HG03159 (cell line): ENCODE results near the gene LMO1.

Experiments used
- ATAC-seq: cut with Tn5 transposase; IDR thresholded peaks from one replicate; pipeline ENCODE4 v1.9.1; 2021; ENCODE audit warnings: mild to moderate bottlenecking, moderate library complexity; ENCODE audit not compliant: unreplicated experiment

LMO1 gene

DNA sequence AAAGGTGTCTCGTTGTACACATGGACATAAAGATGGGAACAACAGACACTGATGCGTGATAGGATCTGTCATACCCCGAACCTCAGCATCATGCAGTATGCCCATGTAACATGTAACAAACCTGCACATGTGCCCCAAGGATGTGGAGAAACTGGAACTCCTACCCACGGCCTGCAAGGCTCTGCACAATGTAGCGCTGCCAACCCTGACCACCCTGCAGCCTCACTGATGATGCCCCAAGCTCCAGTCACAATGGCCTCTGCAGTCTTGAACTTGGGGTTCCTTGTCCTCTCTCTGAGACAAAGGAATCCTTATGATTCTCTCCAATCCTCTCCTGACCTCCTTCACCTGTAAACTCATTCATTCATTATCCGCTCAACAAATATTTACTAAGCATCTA, 14.2 kb downstream of the LMO1 start:
- no peak for ATAC-seq

GRCh38 chr11:8248786-8249185, 14.9 kb downstream of the LMO1 start:
- ATAC-seq = no peak

DNA sequence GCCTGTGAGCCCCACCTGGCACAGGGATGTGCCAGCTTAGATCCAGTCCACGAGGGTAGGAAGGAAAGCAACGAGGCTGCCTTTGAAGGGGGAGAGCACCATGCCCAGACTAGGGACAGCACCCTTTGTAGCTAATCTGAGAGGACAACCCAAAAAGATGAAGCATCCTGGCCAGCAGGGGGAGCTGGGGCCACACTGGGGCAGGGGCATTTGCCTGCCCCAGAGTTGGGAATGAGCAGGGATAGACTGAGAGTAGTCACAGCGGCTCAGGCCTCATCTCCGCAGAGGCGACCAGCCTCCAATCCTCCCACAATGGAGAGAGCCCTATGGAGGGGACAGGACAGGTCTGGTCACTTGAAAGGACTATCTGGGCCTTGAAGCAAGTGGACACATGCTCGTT, 16.4 kb downstream of the LMO1 start:
- ATAC-seq = no peak

- no peak for ATAC-seq
Observed at GRCh38 chr11:8243458-8243857, 20.2 kb downstream of the LMO1 start.

GRCh38 chr11:8242499-8243280, 21.0 kb downstream of the LMO1 start:
- ATAC-seq = no peak

- no peak for ATAC-seq
Observed at GRCh38 chr11:8242118-8242475, 21.6 kb downstream of the LMO1 start.

GRCh38 chr11:8241373-8242117, 22.1 kb downstream of the LMO1 start:
- ATAC-seq = no peak

- ATAC-seq = no peak
Observed at GRCh38 chr11:8239536-8240228, 24.0 kb downstream of the LMO1 start.

GRCh38 chr11:8239040-8239439, 24.6 kb downstream of the LMO1 start:
- ATAC-seq = no peak

DNA sequence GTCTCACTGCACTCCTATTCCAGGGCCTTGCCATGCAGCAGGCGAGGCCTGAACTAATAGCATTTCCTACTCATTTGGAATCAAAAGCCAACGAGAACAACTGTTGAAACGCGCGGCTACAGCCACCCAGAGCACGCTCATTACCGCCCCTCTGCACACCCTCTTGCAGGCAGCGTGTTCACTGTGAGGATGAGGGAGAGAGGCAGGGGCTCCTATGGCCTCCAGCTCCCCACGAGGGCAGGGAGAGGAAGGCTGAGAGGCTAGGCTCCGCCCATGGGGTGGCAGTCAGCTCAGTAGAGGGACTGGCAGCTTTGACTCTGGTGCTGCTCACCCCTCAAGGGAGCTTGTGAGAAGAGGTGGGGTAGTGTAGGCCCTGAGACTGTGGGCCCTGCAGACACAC, 26.2 kb downstream of the LMO1 start:
- no peak for ATAC-seq

GRCh38 chr11:8235925-8236324, 27.8 kb downstream of the LMO1 start:
- no peak for ATAC-seq

- ATAC-seq = no peak
Observed at GRCh38 chr11:8234910-8235309, 28.8 kb downstream of the LMO1 start.

GRCh38 chr11:8234425-8234821, 29.3 kb downstream of the LMO1 start:
- no peak for ATAC-seq

GRCh38 chr11:8233691-8234424, 29.8 kb downstream of the LMO1 start:
- no peak for ATAC-seq

GRCh38 chr11:8232849-8233606, 30.6 kb downstream of the LMO1 start:
- no peak for ATAC-seq

- no peak for ATAC-seq
Observed at GRCh38 chr11:8232414-8232813, 31.3 kb downstream of the LMO1 start.

DNA sequence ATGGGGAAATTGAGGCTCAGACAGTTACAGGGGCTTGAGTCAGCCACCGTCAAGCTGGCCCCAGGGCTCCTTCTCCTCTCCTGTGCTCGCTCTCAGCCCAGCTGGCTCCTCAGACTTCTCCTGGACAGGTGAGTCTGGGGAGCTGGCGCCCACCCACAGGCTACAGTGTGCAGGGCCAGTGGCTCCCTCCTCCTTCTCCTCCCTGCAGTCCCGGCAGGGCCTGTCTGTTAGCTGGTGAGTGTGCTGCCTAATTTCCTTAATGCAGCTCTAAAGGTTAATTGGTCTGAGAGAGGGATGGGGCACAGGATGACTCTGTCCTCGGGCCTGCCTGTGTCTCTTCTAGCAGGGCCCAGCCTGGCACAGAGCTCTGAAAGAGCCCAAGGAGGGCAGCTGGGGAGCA, 31.7 kb downstream of the LMO1 start:
- no peak for ATAC-seq

DNA sequence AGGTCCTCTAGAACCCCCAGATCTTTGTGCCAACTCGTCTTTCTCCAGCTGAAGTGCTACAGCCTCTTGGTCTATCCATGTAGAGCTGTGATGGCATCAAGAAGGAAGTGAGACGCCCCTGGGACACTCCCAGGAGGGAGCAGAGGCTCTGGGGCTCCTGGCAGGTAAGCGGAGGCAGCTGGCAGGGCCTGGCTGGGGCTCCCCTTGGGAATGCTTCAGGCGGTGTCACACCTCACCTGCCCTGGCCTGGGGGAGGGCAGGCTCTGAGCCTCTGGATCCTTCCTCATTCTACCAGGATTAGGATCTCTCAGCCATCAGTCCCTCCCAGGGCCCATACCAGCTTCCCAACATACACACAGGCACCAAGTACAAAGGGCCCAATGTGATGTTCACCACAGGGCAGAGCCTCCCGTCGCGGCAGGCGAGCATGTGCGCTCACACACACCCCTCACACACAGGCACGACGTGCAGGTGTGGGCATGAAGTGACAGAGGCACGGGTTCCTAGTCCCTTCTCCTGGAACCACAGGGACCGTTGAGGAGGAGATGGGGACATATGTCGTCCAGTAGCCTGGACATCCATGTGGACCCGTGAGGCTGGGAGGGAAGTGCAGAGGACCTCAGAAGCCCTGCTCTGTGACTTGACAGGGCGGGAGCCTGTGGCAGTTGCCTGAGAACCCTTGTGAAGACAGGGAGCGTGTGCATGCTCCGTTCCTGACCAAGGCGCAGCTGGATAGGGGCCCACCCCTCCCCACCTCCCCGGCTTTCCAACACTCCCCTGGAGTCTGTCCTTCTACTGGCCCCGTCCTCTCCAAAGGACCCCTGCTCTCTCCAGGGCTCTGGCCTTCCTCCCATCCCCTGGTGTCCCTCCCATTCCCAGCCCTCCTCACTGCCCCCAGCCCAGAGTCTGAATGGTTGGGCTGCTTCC, 32.5 kb downstream of the LMO1 start:
- no peak for ATAC-seq

DNA sequence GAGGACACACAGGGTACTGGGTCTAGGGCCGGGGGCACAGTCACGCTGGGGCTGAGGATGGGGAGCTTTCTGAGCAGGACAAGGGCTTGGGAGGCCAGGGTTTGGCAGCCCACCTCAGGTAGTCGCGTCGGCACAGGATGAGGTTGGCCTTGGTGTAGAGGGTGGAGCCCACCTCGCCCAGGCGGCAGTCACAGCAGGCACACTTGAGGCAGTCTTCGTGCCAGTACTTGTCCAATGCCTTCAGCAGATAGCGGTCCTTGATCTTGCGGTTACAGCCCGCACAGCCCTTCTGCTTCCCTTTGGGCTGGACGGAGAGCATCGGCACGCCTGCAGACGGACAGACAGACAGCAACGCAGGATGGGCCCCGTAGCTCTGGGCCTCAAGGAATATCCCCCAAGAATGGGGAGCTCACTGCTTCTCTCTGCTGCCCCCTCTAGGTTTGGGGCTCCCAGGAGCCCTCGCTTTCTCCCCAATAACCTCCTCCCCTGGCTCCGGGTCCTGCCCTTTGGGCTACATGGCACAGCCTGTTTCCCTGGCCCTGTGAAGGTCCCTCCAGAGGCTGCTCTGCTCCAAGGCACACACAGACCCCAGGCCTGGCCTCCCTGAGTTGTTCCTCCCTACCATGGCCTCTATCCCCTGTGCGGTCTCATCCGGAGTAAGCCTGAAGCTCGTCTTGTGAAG, 33.4 kb downstream of the LMO1 start:
- ATAC-seq = no peak
